Head of caudate nucleus (tissue), 42 donors: Measurements from ENCODE around the gene PRPF40B.

Experiments
- DNase-seq, 42 donors: peaks; one replicate each; pipeline versions ENCODE4 v3.0.0 to v3.0.0-alpha.2; 2020 to 2021; ENCODE audit warnings: mixed read lengths in 7 of 42
- intact Hi-C: fragments of 100-400 bp; cut with DNase I; formaldehyde crosslinking; loops from one replicate; pipeline ENCODE4 v1.15.0; 2022

PRPF40B gene

DNA sequence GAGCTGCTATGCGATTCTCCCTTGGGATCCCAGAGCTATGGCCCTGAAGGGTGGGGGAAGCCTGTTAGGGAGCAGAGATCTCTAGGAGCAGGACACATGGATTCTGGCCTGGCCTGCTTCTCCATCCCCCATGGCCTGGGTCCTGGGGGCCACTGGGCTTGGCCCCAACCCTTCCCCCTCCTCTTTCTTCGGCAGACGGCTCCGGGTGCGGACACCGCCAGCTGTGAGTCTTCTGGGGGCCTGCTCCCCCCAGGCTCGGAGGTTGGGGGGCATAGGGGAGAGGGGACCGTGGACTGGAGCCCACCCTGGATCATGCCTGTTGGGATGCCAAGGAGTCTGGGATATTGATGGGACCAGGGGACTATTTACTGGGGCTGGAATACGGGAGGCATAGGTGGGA lies 9.0 kb downstream of the PRPF40B start:
- DNase-seq, result peak in 1 of 42 donors; percentile 13
- intact Hi-C loops, result no loop called here

DNA sequence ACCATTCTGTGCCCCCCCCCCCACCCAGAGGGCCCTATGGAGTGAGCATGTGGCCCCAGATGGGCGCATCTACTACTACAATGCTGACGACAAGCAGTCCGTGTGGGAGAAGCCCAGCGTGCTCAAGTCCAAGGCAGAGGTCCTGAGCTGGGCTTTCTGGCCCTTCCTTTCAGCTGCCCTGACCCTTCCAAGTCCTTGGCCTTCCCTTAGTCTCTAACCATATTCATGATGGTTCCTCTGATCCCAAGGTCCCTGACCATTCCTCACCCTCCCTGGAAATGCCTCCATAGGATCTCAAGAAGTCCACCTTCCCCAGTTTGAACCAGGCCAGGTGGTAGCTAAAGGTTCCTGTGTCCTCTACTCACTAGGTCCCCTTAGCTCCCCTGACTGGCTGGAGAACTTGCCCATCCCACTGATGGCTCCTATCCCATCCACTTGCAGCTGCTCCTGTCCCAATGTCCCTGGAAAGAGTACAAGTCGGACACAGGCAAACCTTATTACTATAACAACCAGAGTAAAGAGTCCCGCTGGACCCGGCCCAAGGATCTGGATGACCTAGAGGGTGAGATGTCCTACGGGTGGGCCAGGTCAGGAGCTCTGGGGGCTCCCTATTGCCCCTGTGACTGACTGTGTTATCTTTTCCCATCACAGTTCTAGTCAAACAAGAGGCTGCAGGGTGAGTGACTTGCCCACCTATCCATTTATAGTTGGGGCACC lies 9.8 kb downstream of the PRPF40B start:
- intact Hi-C loops, result no loop called here
- peak in 2 of 42 donors; percentile 10 to 24 for DNase-seq

- peak in 3 of 42 donors; percentile 5 to 21 (median 13) for DNase-seq
Observed at GRCh38 chr12:49633703-49634345, 10.5 kb downstream of the PRPF40B start.

GRCh38 chr12:49635036-49635435 lies 11.7 kb downstream of the PRPF40B start:
- peak in 1 of 42 donors; percentile 29 for DNase-seq
- intact Hi-C loops, result no loop called here

More at GRCh38 chr12:49633703-49634345, 10.5 kb downstream of the PRPF40B start:
- intact Hi-C loops, result no loop called here

DNA sequence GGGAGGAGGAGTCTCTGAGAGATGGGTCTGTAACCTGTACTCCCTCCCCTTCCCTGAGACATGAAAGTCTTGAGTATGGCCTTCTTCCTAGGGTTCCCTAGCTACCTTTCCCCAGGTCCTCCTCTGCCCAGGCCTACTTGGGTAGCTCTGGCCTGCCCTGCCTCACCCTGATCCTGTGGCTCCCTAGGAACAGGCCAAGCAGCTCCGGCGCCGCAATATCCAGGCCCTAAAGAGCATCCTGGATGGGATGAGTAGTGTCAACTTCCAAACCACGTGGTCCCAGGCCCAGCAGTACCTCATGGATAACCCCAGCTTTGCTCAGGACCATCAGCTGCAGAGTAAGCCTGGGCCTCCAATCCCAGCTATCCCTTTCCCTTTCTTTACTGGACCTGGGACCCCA lies 12.3 kb downstream of the PRPF40B start:
- intact Hi-C loops, result no loop called here
- peak in 1 of 42 donors; percentile 35 for DNase-seq

DNA sequence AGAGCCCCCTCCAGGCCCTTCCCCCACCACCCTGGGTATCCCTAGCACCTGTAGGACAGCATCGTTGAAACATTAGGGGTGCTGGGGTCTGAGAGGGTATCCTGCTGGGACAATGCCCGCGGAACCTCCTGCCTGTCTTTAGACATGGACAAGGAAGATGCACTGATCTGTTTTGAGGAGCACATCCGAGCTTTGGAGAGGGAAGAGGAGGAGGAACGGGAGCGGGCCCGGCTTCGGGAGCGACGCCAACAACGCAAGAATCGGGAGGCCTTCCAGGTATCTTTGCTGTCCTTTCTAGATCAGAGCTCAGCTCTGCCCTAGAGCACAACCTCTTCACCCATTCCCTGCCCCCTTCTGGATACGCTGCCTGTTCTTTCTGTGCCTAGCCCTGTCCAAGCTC lies 13.2 kb downstream of the PRPF40B start:
- intact Hi-C loops, result no loop called here
- no peak for DNase-seq

DNA sequence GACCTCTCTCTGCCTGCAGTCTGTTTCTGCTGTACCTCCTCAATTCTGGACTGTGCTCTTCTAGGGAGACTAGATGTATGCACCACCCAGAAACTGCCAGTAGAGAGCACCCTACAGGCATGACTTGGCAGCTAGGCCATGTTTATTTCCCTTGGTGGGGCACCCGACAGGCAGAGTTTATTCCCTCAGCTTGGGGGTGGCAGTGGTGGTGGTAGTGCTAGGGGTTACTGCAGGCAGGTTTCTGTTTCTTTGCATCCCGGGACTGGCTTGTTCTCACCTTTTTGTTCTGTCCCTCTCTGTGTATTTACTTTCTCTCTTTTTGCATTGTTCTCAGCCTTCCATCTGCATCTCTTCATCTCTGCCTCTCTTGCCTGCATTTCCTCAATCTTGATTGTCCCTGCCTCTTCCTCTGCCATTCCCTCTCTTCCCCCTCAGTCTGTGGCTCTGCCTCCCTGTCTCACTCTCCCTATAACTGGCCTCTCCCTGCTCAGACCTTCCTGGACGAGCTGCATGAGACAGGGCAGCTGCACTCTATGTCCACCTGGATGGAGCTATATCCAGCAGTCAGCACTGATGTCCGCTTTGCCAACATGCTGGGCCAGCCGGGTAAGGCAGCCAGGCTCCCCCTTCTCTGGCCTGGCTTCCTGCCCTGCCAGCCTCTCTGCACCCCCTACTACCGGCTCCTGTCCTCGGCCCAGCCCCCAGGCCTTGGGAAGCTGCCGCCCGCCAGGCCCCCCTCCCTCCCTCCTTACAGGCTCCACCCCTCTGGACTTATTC lies 13.8 kb downstream of the PRPF40B start:
- intact Hi-C loops, result no loop called here
- peak; percentile 24 to 86 (median 69) for DNase-seq

DNA sequence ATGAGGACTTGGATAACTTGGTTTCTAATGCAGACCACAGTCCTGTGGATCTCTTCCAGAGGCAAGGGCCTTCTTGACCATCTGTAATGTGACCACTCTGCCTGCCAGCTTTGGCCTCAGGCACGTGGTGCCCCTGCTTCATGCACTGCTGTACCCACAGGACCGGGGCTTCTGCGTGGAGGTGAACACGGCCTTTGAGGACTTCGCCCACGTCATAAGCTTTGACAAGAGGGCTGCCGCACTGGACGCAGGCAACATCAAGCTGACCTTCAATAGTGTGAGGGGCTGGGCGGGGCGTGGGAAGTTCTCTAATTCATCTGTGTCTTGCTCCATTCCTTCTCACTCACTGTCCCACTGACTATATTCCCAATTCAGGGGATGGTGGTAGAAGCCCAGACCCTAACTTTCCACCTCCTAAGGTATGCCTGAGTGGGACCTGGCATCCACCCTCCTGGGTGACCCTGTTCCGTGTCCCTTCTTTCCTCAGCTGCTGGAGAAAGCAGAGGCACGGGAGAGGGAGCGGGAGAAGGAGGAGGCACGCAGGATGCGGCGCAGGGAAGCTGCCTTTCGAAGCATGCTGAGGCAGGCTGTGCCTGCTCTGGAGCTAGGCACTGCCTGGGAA lies 18.5 kb downstream of the PRPF40B start:
- no peak for DNase-seq
- intact Hi-C loops, result no loop called here

GRCh38 chr12:49642370-49642802 lies 19.0 kb downstream of the PRPF40B start:
- no peak for DNase-seq
- intact Hi-C loops, result no loop called here

GRCh38 chr12:49643135-49643534 lies 19.8 kb downstream of the PRPF40B start:
- intact Hi-C loops, result no loop called here
- no peak for DNase-seq

DNA sequence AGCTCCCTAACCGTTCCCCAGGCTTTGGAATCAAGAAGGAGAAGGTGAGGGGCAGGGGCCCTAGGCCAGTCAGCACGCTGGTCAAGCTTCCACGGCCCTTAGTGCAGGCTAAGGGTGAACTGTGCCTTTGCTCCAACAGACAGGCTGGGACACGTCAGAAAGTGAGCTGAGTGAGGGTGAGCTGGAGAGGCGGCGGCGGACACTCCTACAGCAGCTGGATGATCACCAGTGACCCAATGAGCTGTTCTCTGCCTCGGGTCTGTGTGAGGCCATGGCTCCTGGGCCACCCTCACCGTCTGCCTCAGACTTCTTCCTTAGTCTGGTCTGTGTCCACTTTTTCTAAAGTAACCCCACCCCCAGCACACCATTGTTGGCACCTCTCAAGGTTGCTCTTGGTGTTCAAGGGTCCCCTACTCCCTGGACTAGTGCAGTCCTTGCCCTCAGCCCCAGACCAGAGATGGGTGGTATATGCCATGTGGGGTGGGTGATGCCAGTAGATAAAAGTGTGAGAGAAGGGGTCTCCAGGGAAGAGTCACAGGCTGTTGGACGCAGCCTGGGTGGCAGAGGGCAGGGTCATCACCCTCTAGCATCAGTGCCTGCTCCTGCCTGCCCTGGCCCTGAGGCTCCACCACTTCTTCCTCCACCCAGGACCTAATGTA lies 20.7 kb downstream of the PRPF40B start:
- no peak for DNase-seq
- intact Hi-C loops, result loop anchor here (2.0 kb wide), 1 partner anchor 63 kb away; the partner anchor contains the start of gene FMNL3

GRCh38 chr12:49644620-49644994 lies 21.2 kb downstream of the PRPF40B start:
- peak; percentile 55 to 95 (median 87) for DNase-seq
- intact Hi-C loops, result loop anchor here (2.0 kb wide), 1 partner anchor 62 kb away; the partner anchor contains the start of gene FMNL3

GRCh38 chr12:49645146-49646039 lies 22.0 kb downstream of the PRPF40B start:
- DNase-seq, result no peak
- intact Hi-C loops, result loop anchor here (2.0 kb wide), 1 partner anchor 61 kb away; the partner anchor contains the start of gene FMNL3

DNA sequence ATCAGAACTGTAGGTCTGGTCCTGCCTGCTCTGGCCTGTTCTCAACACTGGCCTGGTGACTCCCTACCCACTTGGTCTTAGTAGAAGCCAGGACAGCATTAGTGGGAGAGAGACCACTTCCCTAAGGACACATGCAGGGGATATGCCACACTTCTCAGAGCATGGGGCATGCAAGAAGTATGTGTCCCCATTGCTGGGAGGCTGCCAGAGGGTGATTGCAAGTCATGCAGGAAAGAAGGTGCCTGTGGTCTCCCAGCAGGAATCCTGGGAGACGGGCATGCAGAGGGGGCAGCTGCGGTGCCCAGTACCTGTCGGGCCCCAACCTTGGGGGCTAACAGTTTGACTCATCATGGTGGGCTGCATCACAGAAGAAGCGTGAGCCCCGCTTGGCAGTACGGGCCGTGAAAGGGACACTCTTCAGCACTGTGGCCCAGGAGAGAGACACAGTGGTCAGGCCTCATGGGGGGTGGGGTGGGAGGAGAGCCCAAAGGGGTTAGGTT lies 23.0 kb downstream of the PRPF40B start:
- intact Hi-C loops, result no loop called here

DNA sequence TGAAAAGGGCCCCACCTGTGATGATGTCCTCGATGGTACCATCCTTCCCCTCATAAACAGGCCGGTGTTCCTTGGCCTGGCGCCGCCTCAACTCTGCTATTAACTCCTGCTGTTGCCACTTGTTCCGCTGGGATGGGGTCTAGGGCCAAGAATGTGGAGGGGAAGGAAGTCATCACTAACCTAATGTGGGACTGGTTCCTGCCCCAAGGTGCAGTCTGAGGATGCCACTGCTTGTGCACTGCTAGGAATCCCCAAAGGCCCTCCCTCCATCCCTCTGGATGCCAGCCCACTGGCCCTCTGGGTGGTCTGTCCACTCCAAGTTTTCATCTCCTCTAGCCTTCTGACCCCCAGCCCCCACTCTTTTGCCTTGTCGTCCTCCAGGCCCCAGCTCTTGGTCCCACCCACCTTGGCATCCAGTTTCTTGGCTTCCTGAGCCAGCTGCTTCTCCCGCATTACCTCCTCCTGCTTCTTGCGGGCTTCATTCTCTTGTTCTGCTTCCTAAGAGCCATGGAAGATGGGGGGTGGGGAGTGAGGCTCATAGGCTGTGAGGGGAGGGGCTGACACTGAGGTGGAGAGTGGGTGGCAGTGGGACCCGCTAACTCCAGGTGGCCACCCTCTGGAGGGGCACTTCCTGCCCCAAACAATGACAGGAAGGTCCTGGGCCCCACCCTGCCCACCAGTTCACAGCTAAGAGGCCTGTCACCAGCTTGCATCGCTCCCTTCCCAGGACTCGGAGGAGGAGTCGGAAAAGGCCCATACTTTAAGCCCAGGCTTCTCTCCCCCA lies 23.7 kb downstream of the PRPF40B start:
- DNase-seq, result no peak
- intact Hi-C loops, result no loop called here

More for the DNA sequence above, 23.0 kb downstream of the PRPF40B start:
- no peak for DNase-seq

DNA sequence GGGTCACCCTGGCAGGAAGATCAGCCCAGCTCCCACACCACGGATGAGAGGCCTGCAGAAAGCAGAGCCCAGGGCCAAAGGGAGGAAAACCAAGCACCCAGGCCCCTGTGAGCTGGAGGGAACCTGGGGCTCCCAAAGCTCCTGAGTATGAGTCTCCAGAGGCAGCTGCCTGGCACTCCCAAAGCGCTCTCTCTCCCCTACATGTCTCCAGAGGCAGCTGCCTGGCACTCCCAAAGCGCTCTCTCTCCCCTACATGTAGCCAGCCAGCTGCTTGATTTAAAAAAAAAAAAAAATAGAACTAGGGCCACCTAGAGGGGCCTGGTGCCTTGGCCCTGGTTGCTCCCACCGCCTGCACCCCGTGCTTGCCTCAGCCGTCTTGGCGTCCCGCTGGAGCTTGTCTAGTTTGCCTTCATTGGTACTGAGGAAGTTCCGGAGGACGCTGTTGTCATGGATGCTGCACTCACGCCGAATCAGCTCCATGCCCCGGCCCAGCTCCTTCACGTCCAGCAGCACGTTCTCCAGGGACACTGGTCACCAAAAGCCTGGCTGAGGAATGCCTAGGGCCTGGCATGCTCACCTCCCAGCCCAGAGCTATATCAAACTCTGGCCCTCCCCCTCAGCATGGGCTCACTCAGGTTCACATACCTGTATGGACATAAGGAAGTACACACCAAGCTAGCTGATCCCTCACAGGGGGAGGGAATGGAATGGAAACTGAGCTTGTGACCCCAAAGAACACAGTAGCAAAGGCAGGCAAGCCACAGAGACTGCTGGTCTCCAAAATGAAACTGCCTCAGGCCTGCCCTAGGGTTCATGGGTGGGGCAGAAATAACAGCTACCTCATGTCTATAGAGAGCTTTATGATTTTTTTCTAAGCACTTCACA lies 24.7 kb downstream of the PRPF40B start:
- intact Hi-C loops, result no loop called here
- DNase-seq, result no peak
